KMS-11 (cell line): ENCODE measurements around the gene BACE2.

Source experiments
- H2AFZ ChIP-seq: fragments of 200-600 bp; sonication (generic); 2 replicates; pipeline ENCODE4 v1.6.1; 2016; ENCODE audit warnings: antibody characterized with exemption, mixed run types, low read depth
- H3K27ac ChIP-seq: fragments of 200-600 bp; sonication (generic); 2 replicates; pipeline ENCODE4 v1.6.1; 2016; ENCODE audit warnings: mild to moderate bottlenecking, mixed run types
- H3K27me3 ChIP-seq: fragments of 200-600 bp; sonication (generic); 2 replicates; pipeline ENCODE4 v1.6.1; 2017; ENCODE audit warnings: mild to moderate bottlenecking, low read depth, mixed run types, moderate library complexity; ENCODE audit not compliant: insufficient read depth
- H3K36me3 ChIP-seq: fragments of 200-600 bp; sonication (generic); 2 replicates; pipeline ENCODE4 v1.6.1; 2017; ENCODE audit warnings: mild to moderate bottlenecking, mixed run types; ENCODE audit not compliant: insufficient read depth
- H3K4me1 ChIP-seq: fragments of 200-600 bp; sonication (generic); 2 replicates; pipeline ENCODE4 v1.6.1; 2016; ENCODE audit warnings: mild to moderate bottlenecking, low read depth, mixed run types; ENCODE audit not compliant: poor library complexity, severe bottlenecking
- H3K4me2 ChIP-seq: fragments of 200-600 bp; sonication (generic); 2 replicates; pipeline ENCODE4 v1.7.0; 2016; ENCODE audit warnings: mild to moderate bottlenecking, mixed run types
- H3K4me3 ChIP-seq: fragments of 200-600 bp; sonication (generic); IDR thresholded peaks from 2 replicates; pipeline ENCODE4 v1.6.1; 2017; ENCODE audit warnings: low read depth, low read length, mixed read lengths; ENCODE audit not compliant: insufficient read depth
- H3K79me2 ChIP-seq: fragments of 200-600 bp; sonication (generic); 2 replicates; pipeline ENCODE4 v1.6.1; 2016; ENCODE audit warnings: low read depth, mixed run types; ENCODE audit not compliant: insufficient read depth
- H3K9ac ChIP-seq: fragments of 200-600 bp; sonication (generic); 2 replicates; pipeline ENCODE4 v1.6.1; 2016; ENCODE audit warnings: mild to moderate bottlenecking, mixed run types
- H4K20me1 ChIP-seq: fragments of 200-600 bp; sonication (generic); 2 replicates; pipeline ENCODE4 v1.6.1; 2016; ENCODE audit warnings: mild to moderate bottlenecking, mixed run types; ENCODE audit not compliant: insufficient read depth
- TF ChIP-seq, protein P1 (sequence below): fragments of 200-600 bp; sonication (generic); conservative IDR thresholded peaks from 2 replicates; pipeline ENCODE4 v1.6.1; 2017; ENCODE audit warnings: low read depth, mild to moderate bottlenecking, antibody characterized with exemption, low read length, moderate library complexity, mixed read lengths

Gene BACE2

DNA sequence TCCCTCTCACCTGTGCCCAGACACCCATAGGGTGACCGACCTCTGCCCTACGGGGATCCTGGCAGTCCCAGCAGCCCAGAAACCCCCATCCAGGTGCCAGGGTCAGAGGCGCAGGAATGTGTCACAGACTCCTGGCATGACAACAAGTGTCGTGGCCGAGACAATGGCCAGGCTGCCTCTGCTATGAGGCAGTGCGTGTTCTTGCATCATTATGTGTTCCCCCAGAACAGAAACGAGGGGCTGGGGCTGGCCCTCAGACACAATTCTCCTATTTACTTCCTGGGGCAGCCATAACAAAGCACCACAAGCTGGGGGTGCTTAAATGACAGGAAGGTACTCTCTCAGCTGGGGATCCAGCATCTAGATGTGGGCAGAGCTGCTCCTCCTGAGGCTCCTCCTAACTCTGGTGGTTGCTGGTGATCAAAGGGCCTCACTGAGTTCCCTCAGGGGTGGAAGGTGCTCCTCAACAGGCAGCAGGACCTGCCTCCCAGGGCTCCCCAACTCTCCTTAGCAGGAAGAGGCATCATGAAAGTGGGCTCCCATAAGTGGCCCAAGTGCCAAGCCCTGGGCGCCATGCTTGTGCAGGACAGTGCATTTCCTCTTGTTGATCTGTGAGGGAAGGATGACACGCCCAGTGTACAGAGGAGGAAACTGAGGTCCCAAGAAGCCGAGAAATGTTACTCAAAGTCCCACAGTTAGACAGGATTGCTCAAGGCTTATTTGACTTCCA lies 24.2 kb upstream of the BACE2 start:
- TF ChIP-seq, protein P1, sequence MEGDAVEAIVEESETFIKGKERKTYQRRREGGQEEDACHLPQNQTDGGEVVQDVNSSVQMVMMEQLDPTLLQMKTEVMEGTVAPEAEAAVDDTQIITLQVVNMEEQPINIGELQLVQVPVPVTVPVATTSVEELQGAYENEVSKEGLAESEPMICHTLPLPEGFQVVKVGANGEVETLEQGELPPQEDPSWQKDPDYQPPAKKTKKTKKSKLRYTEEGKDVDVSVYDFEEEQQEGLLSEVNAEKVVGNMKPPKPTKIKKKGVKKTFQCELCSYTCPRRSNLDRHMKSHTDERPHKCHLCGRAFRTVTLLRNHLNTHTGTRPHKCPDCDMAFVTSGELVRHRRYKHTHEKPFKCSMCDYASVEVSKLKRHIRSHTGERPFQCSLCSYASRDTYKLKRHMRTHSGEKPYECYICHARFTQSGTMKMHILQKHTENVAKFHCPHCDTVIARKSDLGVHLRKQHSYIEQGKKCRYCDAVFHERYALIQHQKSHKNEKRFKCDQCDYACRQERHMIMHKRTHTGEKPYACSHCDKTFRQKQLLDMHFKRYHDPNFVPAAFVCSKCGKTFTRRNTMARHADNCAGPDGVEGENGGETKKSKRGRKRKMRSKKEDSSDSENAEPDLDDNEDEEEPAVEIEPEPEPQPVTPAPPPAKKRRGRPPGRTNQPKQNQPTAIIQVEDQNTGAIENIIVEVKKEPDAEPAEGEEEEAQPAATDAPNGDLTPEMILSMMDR: no peak
- Histone ChIP-seq H3K27ac (no peak overlapping the region), H3K4me1 (no peaks in the 10 kb centered on the region), H3K9ac (no peak overlapping the region), H3K4me2 (no peak overlapping the region), H2AFZ (no peak overlapping the region), H3K27me3 (no peaks in the 10 kb centered on the region), H3K79me2 (no peaks in the 10 kb centered on the region), H3K36me3 (no peaks in the 10 kb centered on the region), H4K20me1 (no peaks in the 10 kb centered on the region), H3K4me3 (no peak overlapping the region)

DNA sequence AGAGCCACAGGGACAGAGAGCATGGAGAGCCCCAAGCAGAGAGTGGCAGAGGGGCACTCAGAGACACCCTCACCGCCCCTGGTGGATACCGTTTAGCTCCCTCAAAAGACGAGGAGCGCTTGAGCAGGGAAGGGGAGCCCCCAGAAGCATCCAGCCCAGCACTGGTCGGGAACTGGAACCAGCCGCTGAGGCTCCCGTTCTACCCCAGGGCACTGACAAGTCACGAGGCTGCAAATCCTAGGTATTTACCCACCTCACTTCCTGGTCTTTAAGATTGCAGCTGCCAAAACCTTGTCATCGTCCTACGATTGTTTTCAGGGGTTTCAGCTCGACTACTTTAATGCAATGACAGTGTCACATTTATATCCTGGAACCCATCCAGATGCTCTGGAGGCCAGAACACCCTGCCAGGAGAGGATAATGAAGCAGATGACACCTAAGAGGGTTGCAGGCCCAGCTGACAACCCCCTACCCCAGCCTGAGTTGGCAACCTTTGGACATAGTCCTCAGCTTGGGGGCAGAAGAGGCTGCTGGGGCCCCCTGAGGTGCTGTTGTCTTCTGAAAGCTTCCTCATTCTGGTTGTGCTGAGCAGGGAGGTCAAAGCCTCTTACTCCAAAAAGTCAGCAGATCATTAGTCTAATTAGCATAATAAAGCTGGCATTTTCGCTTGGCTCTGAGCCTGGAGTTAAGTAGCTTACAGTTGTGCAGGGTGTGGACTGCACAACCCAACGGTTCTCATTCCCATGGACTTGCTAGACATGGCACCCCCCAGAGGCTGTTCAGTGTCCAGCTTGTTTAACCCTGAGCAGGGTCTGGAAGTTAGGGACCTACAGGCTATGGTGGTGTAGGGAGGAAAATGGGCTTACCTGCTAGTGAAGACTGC lies 20.6 kb upstream of the BACE2 start:
- no peaks in the 10 kb centered on the region for H3K27me3 ChIP-seq
- no peak overlapping the region for H2AFZ ChIP-seq
- no peaks in the 10 kb centered on the region for H3K36me3 ChIP-seq
- H3K9ac ChIP-seq: no peak overlapping the region
- no peaks in the 10 kb centered on the region for H3K4me1 ChIP-seq
- no peak overlapping the region for H3K27ac ChIP-seq
- H3K4me3 ChIP-seq: no peak overlapping the region
- no peaks in the 10 kb centered on the region for H4K20me1 ChIP-seq
- TF ChIP-seq, protein P1: no peak
- no peak overlapping the region for H3K4me2 ChIP-seq
- no peaks in the 10 kb centered on the region for H3K79me2 ChIP-seq

DNA sequence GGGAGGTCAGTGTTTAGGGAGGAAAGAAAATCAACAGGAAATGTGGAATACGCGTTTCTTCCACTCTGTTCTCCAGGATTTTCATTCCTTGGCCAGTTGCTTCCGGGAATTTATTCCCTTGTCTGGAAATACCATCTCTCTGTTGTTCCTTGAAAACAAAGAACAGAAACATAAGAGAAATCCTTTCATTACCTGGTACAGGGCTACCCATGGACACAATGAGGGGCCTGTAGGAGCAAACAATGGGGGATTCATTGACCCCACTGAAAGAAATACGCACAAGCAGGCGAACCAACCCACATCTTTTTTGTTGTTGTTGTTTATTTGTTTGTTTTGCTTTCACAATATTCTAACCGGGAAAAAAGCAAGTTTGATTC lies 20.0 kb upstream of the BACE2 start:
- Histone ChIP-seq H3K36me3 (no peaks in the 10 kb centered on the region), H4K20me1 (no peaks in the 10 kb centered on the region)
- TF ChIP-seq, protein P1: no peak

DNA sequence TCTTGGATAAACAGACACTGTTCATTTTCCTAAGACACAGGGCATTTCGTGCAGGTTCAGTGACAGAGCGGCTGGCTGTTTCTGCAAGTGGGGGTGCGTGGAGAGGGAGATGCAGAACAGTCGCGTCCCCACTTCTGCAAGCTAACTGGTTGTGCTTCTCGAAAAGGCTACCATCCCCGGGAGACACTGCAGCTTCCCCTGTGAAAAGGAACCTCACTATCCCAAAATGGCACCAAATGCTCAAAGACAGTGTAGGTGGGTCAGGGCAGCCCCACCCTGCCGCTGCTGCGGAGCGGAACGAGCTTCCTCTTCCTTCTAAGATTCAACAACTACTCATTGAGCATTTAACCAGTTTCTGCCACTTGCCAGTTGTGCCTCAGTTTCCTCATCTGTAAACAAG lies 19.2 kb upstream of the BACE2 start:
- Histone ChIP-seq H3K36me3 (no peaks in the 10 kb centered on the region), H4K20me1 (no peaks in the 10 kb centered on the region), H3K79me2 (no peaks in the 10 kb centered on the region), H3K4me2 (no peak overlapping the region), H2AFZ (no peak overlapping the region), H3K27me3 (no peaks in the 10 kb centered on the region), H3K27ac (no peak overlapping the region), H3K4me1 (no peaks in the 10 kb centered on the region), H3K9ac (no peak overlapping the region), H3K4me3 (no peak overlapping the region)
- TF ChIP-seq, protein P1: no peak

More for the DNA sequence above, 20.0 kb upstream of the BACE2 start:
- no peak overlapping the region for H3K9ac ChIP-seq
- no peaks in the 10 kb centered on the region for H3K79me2 ChIP-seq
- H2AFZ ChIP-seq: no peak overlapping the region
- no peaks in the 10 kb centered on the region for H3K4me1 ChIP-seq
- no peak overlapping the region for H3K27ac ChIP-seq
- no peak overlapping the region for H3K4me3 ChIP-seq
- no peaks in the 10 kb centered on the region for H3K27me3 ChIP-seq
- no peak overlapping the region for H3K4me2 ChIP-seq
